ENCODE data around the gene PNO1. TPM values are rescaled to one million over a fixed set of nuclear protein-coding genes. Genes with fewer than 3 reads are reported as not detected.

The PNO1 gene
- total RNA-seq, 1 donor from 2014 or later, result 9.3 TPM

GRCh38 chr2:68200157-68200787 is 42.6 kb downstream of the PNO1 start:
- Histone ChIP-seq H3K36me3 (no peaks in the 10 kb centered on the region), H3K9me3 (no peaks in the 10 kb centered on the region), H3K27me3 (no peaks in the 10 kb centered on the region), H3K27ac (no peak overlapping the region), H3K4me1 (peaks cover 26% of the 10 kb centered on the region), H3K4me3 (no peak overlapping the region)
- no peak for DNase-seq (ENCODE audit: extremely low spot score in 2 of 2)
- intact Hi-C loops (cut with DNase I), result no loop called here
- no peak for TF ChIP-seq POLR2A (IDR thresholded peaks at IDR 0.05)
- TF ChIP-seq CTCF (IDR thresholded peaks at IDR 0.05), result no peak
- TF ChIP-seq POLR2AphosphoS5 (IDR thresholded peaks at IDR 0.05; ENCODE audit: insufficient read depth in 1 of 2, low read depth in 1 of 2), result no peak

GRCh38 chr2:68203587-68203986 is 45.9 kb downstream of the PNO1 start:
- H3K4me1 ChIP-seq, result peaks cover 44% of the 10 kb centered on the region
- intact Hi-C loops (cut with DNase I), result no loop called here
- H3K27ac ChIP-seq, result no peak overlapping the region
- H3K9me3 ChIP-seq, result no peaks in the 10 kb centered on the region
- H3K27me3 ChIP-seq, result no peaks in the 10 kb centered on the region
- H3K4me3 ChIP-seq, result no peak overlapping the region
- H3K36me3 ChIP-seq, result no peaks in the 10 kb centered on the region
- DNase-seq (ENCODE audit: extremely low spot score in 2 of 2), result no peak
- TF ChIP-seq CTCF (IDR thresholded peaks at IDR 0.05) (no peak), POLR2AphosphoS5 (IDR thresholded peaks at IDR 0.05; ENCODE audit: insufficient read depth in 1 of 2, low read depth in 1 of 2) (no peak), POLR2A (IDR thresholded peaks at IDR 0.05) (no peak)

- no peak overlapping the region for H3K27ac ChIP-seq
Observed at GRCh38 chr2:68206793-68207192, 49.1 kb downstream of the PNO1 start.

GRCh38 chr2:68214381-68214780 is 56.7 kb downstream of the PNO1 start:
- Histone ChIP-seq H3K27me3 (no peaks in the 10 kb centered on the region), H3K4me1 (peaks cover 46% of the 10 kb centered on the region), H3K9me3 (no peaks in the 10 kb centered on the region), H3K36me3 (no peaks in the 10 kb centered on the region), H3K4me3 (no peak overlapping the region), H3K27ac (no peak overlapping the region)
- TF ChIP-seq CTCF (IDR thresholded peaks at IDR 0.05) (no peak), POLR2A (IDR thresholded peaks at IDR 0.05) (no peak), POLR2AphosphoS5 (IDR thresholded peaks at IDR 0.05; ENCODE audit: insufficient read depth in 1 of 2, low read depth in 1 of 2) (no peak)
- no peak for DNase-seq (ENCODE audit: extremely low spot score in 2 of 2)
- intact Hi-C loops (cut with DNase I), result no loop called here

More at GRCh38 chr2:68206793-68207192, 49.1 kb downstream of the PNO1 start:
- Histone ChIP-seq H3K27me3 (no peaks in the 10 kb centered on the region), H3K4me1 (peaks cover 35% of the 10 kb centered on the region), H3K36me3 (no peaks in the 10 kb centered on the region), H3K9me3 (no peaks in the 10 kb centered on the region), H3K4me3 (no peak overlapping the region)
- no peak for DNase-seq (ENCODE audit: extremely low spot score in 2 of 2)
- no peak for TF ChIP-seq CTCF (IDR thresholded peaks at IDR 0.05)
- no peak for TF ChIP-seq POLR2A (IDR thresholded peaks at IDR 0.05)
- no peak for TF ChIP-seq POLR2AphosphoS5 (IDR thresholded peaks at IDR 0.05; ENCODE audit: insufficient read depth in 1 of 2, low read depth in 1 of 2)
- intact Hi-C loops (cut with DNase I), result no loop called here

- DNase-seq (ENCODE audit: extremely low spot score in 2 of 2), result no peak
- intact Hi-C loops (cut with DNase I), result no loop called here
- Histone ChIP-seq H3K36me3 (no peaks in the 10 kb centered on the region), H3K27me3 (no peaks in the 10 kb centered on the region), H3K27ac (no peak overlapping the region), H3K4me1 (peaks cover 66% of the 10 kb centered on the region), H3K4me3 (no peak overlapping the region), H3K9me3 (no peaks in the 10 kb centered on the region)
- TF ChIP-seq CTCF (IDR thresholded peaks at IDR 0.05), result no peak
- no peak for TF ChIP-seq POLR2A (IDR thresholded peaks at IDR 0.05)
- TF ChIP-seq POLR2AphosphoS5 (IDR thresholded peaks at IDR 0.05; ENCODE audit: insufficient read depth in 1 of 2, low read depth in 1 of 2), result no peak
Observed at GRCh38 chr2:68216454-68217310, 59.0 kb downstream of the PNO1 start.
